DOHH2 (cell line): ENCODE results near the gene FLYWCH1.

Experiments
- EZH2phosphoT487 ChIP-seq: fragments of 200-600 bp; sonication (generic); IDR thresholded peaks from 2 replicates; pipeline ENCODE4 v1.6.1; 2017; ENCODE audit warnings: borderline replicate concordance, mild to moderate bottlenecking, antibody characterized with exemption, low read length, moderate library complexity, mixed read lengths
- TF ChIP-seq, protein P1 (sequence below): fragments of 200-600 bp; sonication (generic); IDR thresholded peaks from one replicate; pipeline ENCODE4 v1.5.1; 2014; ENCODE audit warnings: antibody characterized with exemption, mild to moderate bottlenecking, low read depth, low read length; ENCODE audit not compliant: poor library complexity, severe bottlenecking

DNA sequence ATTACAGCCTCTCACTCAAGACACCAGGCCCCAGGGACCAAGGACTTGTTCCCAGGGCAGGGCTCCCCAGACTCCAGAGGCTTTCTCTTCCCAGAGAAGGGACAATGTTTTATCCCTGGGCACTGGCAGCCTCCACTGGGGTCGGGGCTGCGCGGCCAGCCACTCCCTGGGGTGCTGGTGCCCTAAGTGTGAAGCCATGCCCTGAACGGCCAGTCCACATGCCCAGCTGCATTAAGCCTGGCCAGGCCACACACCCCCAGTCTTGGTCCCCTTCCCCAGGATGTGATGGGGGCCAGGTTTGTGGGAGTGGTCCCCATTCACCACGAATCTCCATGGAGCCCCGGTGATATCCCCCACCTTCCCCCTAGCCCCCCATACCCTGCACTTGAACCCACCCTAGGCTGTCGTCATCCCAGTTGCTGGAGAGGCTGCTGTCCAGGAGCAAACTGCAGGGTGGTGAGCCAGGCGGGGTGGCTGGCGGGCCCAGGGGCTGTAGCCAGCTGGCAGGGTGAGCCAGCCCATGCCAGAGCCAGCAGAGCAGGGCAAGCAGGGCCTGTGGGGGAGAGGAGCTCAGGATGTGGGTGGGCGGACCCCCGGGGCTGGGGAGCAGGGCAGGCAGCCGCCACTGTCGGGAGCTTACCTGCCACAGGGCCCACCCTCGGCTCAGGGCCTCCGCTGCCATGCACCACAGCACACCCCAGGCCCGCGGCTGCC is 62.0 kb downstream of the FLYWCH1 start:
- TF ChIP-seq, protein P1, sequence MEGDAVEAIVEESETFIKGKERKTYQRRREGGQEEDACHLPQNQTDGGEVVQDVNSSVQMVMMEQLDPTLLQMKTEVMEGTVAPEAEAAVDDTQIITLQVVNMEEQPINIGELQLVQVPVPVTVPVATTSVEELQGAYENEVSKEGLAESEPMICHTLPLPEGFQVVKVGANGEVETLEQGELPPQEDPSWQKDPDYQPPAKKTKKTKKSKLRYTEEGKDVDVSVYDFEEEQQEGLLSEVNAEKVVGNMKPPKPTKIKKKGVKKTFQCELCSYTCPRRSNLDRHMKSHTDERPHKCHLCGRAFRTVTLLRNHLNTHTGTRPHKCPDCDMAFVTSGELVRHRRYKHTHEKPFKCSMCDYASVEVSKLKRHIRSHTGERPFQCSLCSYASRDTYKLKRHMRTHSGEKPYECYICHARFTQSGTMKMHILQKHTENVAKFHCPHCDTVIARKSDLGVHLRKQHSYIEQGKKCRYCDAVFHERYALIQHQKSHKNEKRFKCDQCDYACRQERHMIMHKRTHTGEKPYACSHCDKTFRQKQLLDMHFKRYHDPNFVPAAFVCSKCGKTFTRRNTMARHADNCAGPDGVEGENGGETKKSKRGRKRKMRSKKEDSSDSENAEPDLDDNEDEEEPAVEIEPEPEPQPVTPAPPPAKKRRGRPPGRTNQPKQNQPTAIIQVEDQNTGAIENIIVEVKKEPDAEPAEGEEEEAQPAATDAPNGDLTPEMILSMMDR = no peak
- TF ChIP-seq EZH2phosphoT487 = no peak
